Keratinocyte (primary cell): ENCODE measurements around the gene BCAS1. TPM values are rescaled to one million over a fixed set of nuclear protein-coding genes. Genes with fewer than 3 reads are reported as not detected.

Experiments used
- DNase-seq: peaks from one replicate; pipeline ENCODE4 v3.0.0-alpha.2; 2011; ENCODE audit warnings: low read depth, missing footprints, low spot score
- FAIRE-seq: peaks from 2 replicates; lab custom pipeline; 2011; peaks lifted over from hg19 to GRCh38; lab: Jason Lieb, UNC
- H2AFZ ChIP-seq: 2 replicates; pipeline ENCODE4 v1.6.0; 2012; ENCODE audit warnings: low read length, control low read depth, inconsistent platforms; ENCODE audit not compliant: control insufficient read depth
- H3K27ac ChIP-seq: 2 replicates; pipeline ENCODE4 v1.5.1; 2011; ENCODE audit warnings: low read length; ENCODE audit not compliant: control insufficient read depth, insufficient read depth
- H3K27me3 ChIP-seq: 3 replicates; pipeline ENCODE4 v1.6.0; 2011; ENCODE audit warnings: low read length; ENCODE audit not compliant: control insufficient read depth, insufficient read depth; ENCODE audit errors: extremely low read depth
- H3K36me3 ChIP-seq, 2 experiments: 2 replicates in 1 of 2; 3 replicates in 1 of 2; pipeline ENCODE4 v1.5.1; 2011; ENCODE audit warnings: low read length in 2 of 2, mild to moderate bottlenecking in 1 of 2; ENCODE audit not compliant: control insufficient read depth in 2 of 2, insufficient read depth in 2 of 2; ENCODE audit errors: extremely low read depth in 1 of 2
- H3K4me1 ChIP-seq: 3 replicates; pipeline ENCODE4 v1.5.1; 2011; ENCODE audit warnings: low read length; ENCODE audit not compliant: control insufficient read depth, insufficient read depth; ENCODE audit errors: extremely low read depth
- H3K4me2 ChIP-seq: 3 replicates; pipeline ENCODE4 v1.6.0; 2011; ENCODE audit warnings: low read depth, low read length; ENCODE audit not compliant: control insufficient read depth, insufficient read depth; ENCODE audit errors: extremely low read depth
- H3K4me3 ChIP-seq, 3 experiments: fragments of 200-600 bp in 1 of 3; sonication (generic) in 1 of 3; 2 replicates in 2 of 3; 3 replicates in 1 of 3; pipeline ENCODE4 v1.5.1; 2011 to 2016; ENCODE audit warnings: low read length in 3 of 3, mild to moderate bottlenecking in 3 of 3, control low read depth in 2 of 3, inconsistent platforms in 1 of 3, low read depth in 1 of 3, mixed read lengths in 1 of 3, mixed run types in 1 of 3, moderate library complexity in 1 of 3; ENCODE audit not compliant: control insufficient read depth in 2 of 3, insufficient read depth in 2 of 3; ENCODE audit errors: extremely low read depth in 1 of 3
- H3K79me2 ChIP-seq: 2 replicates; pipeline ENCODE4 v1.6.0; 2012; ENCODE audit warnings: low read length; ENCODE audit not compliant: control insufficient read depth, insufficient read depth
- H3K9ac ChIP-seq: 3 replicates; pipeline ENCODE4 v1.6.0; 2011; ENCODE audit warnings: low read length; ENCODE audit not compliant: control insufficient read depth, insufficient read depth; ENCODE audit errors: extremely low read depth
- H3K9me1 ChIP-seq: 3 replicates; pipeline ENCODE4 v1.6.0; 2011; ENCODE audit warnings: low read length; ENCODE audit not compliant: control insufficient read depth, insufficient read depth; ENCODE audit errors: extremely low read depth
- H3K9me3 ChIP-seq: 2 replicates; pipeline ENCODE4 v1.5.1; 2012; ENCODE audit warnings: low read depth, low read length; ENCODE audit not compliant: control insufficient read depth
- H4K20me1 ChIP-seq: 3 replicates; pipeline ENCODE4 v1.6.0; 2011; ENCODE audit warnings: low read length; ENCODE audit not compliant: control insufficient read depth, insufficient read depth; ENCODE audit errors: extremely low read depth
- CTCF ChIP-seq, 3 experiments: IDR thresholded peaks in 1 of 3; conservative IDR thresholded peaks in 1 of 3; optimal IDR thresholded peaks in 1 of 3; 2 replicates in 2 of 3; 3 replicates in 1 of 3; pipeline versions ENCODE3 to v1.5.1; 2011; ENCODE audit warnings: low read length in 3 of 3, mild to moderate bottlenecking in 3 of 3, moderate library complexity in 2 of 3, control low read depth in 1 of 3, inconsistent platforms in 1 of 3; ENCODE audit not compliant: insufficient read depth in 2 of 3; ENCODE audit errors: extremely low read depth in 1 of 3
- EZH2 ChIP-seq: IDR thresholded peaks from one replicate; pipeline ENCODE4 v1.6.1; 2012; ENCODE audit warnings: inconsistent platforms, mild to moderate bottlenecking, low read length, moderate library complexity
- dilution Hi-C: fragments of 300-500 bp; cut with MboI; formaldehyde crosslinking; loops from one replicate; pipeline ENCODE4 v1.7.0; 2020; ENCODE audit warnings: low sequenced_read_pairs; ENCODE audit not compliant: extremely low pct_ligation_motif_present
- polyA plus RNA-seq, 5 experiments: library from polyadenylated mRNA; depleted of rRNA in 3 of 5; stranded (reverse) in 3 of 5; stranded (forward) in 1 of 5; unstranded in 1 of 5; fragments of >200 nt; gene quantifications; 1 replicate in 1 of 5; 2 replicates in 3 of 5; 3 replicates in 1 of 5; pipeline versions ENCODE4 v1.2.1 to v1.2.3, GENCODE V29; 2011 to 2012; ENCODE audit warnings: missing spikeins in 2 of 5, low read depth in 1 of 5, low replicate concordance in 1 of 5

The BCAS1 gene
- polyA plus RNA-seq, 1 donor (not counting 4 experiments of a cell fraction or from before 2014, with no cell fraction given): not detected

GRCh38 chr20:53971096-53971683 is 99.2 kb downstream of the BCAS1 start:
- H3K9ac ChIP-seq: no peak overlapping the region
- H3K27me3 ChIP-seq: no peaks in the 10 kb centered on the region
- no peak overlapping the region for H3K4me2 ChIP-seq
- no peaks in the 10 kb centered on the region for H3K79me2 ChIP-seq
- no peaks in the 10 kb centered on the region for H3K9me1 ChIP-seq
- dilution Hi-C loops: no loop called here
- no peaks in the 10 kb centered on the region for H4K20me1 ChIP-seq
- TF ChIP-seq EZH2: no peak
- TF ChIP-seq CTCF (optimal IDR thresholded peaks at IDR 0.05 in 1 of 3, IDR thresholded peaks at IDR 0.05 in 1 of 3, conservative IDR thresholded peaks at IDR 0.05 in 1 of 3; ENCODE audit: extremely low read depth in 1 of 3, insufficient read depth in 2 of 3, low read length in 3 of 3): no peak
- no peak for DNase-seq
- H3K4me1 ChIP-seq: no peaks in the 10 kb centered on the region
- no peak for FAIRE-seq
- H2AFZ ChIP-seq: no peak overlapping the region
- H3K9me3 ChIP-seq: no peaks in the 10 kb centered on the region
- H3K4me3 ChIP-seq: no peak overlapping the region
- H3K36me3 ChIP-seq: no peaks in the 10 kb centered on the region
- H3K27ac ChIP-seq: no peak overlapping the region

GRCh38 chr20:53970232-53970631 is 100.2 kb downstream of the BCAS1 start:
- no peak overlapping the region for H3K4me3 ChIP-seq
- H4K20me1 ChIP-seq: no peaks in the 10 kb centered on the region
- no peaks in the 10 kb centered on the region for H3K9me3 ChIP-seq
- FAIRE-seq (no peak), DNase-seq (no peak)
- H3K27ac ChIP-seq: no peak overlapping the region
- no peaks in the 10 kb centered on the region for H3K27me3 ChIP-seq
- no peak overlapping the region for H3K9ac ChIP-seq
- no peak overlapping the region for H2AFZ ChIP-seq
- no peaks in the 10 kb centered on the region for H3K79me2 ChIP-seq
- H3K36me3 ChIP-seq: no peaks in the 10 kb centered on the region
- dilution Hi-C loops: no loop called here
- TF ChIP-seq EZH2: no peak
- no peak for TF ChIP-seq CTCF (optimal IDR thresholded peaks at IDR 0.05 in 1 of 3, IDR thresholded peaks at IDR 0.05 in 1 of 3, conservative IDR thresholded peaks at IDR 0.05 in 1 of 3; ENCODE audit: extremely low read depth in 1 of 3, insufficient read depth in 2 of 3, low read length in 3 of 3)
- H3K9me1 ChIP-seq: no peaks in the 10 kb centered on the region
- H3K4me1 ChIP-seq: no peaks in the 10 kb centered on the region
- H3K4me2 ChIP-seq: no peak overlapping the region
